GM21447 (cell line): ENCODE results near the gene OSGIN1.

ENCODE experiments used
- ATAC-seq: cut with Tn5 transposase; IDR thresholded peaks from one replicate; pipeline ENCODE4 v1.9.1; 2021; ENCODE audit not compliant: unreplicated experiment

Gene OSGIN1

GRCh38 chr16:83956336-83957289 is 3.6 kb downstream of the OSGIN1 start:
- no peak for ATAC-seq

GRCh38 chr16:83957296-83957855 is 4.3 kb downstream of the OSGIN1 start:
- ATAC-seq = no peak

- ATAC-seq = no peak
Measured at GRCh38 chr16:83958137-83958845, 5.3 kb downstream of the OSGIN1 start.

- ATAC-seq = no peak
Measured at GRCh38 chr16:83958846-83959565, 6.0 kb downstream of the OSGIN1 start.

- no peak for ATAC-seq
Measured at GRCh38 chr16:83959656-83960434, 6.8 kb downstream of the OSGIN1 start.

- ATAC-seq = no peak
Measured at GRCh38 chr16:83960521-83961249, 7.6 kb downstream of the OSGIN1 start.

- no peak for ATAC-seq
Measured at GRCh38 chr16:83961591-83961990, 8.6 kb downstream of the OSGIN1 start.

GRCh38 chr16:83963277-83964119 is 10.5 kb downstream of the OSGIN1 start:
- no peak for ATAC-seq

GRCh38 chr16:83964684-83965443 is 11.8 kb downstream of the OSGIN1 start:
- ATAC-seq = no peak

GRCh38 chr16:83965444-83966152 is 12.6 kb downstream of the OSGIN1 start:
- ATAC-seq = no peak

GRCh38 chr16:83966153-83966696 is 13.2 kb downstream of the OSGIN1 start:
- no peak for ATAC-seq

- no peak for ATAC-seq
Measured at GRCh38 chr16:83967091-83967490, 14.1 kb downstream of the OSGIN1 start.

GRCh38 chr16:83967838-83968305 is 14.8 kb downstream of the OSGIN1 start, which contains the start of gene NECAB2:
Gene NECAB2, plus strand, starts transcription at chr16:83968244. Its CDS starts 405 bp downstream, at chr16:83968649.
- no peak for ATAC-seq

- no peak for ATAC-seq
Measured at GRCh38 chr16:83968306-83968851, 15.3 kb downstream of the OSGIN1 start.

GRCh38 chr16:83968891-83969649 is 16.0 kb downstream of the OSGIN1 start:
- ATAC-seq = no peak
